HL-60 (cell line): Measurements from ENCODE around the gene RIN3.

Experiments
- GABPA ChIP-seq: IDR thresholded peaks from 2 replicates; pipeline ENCODE4 v1.6.1; 2012; ENCODE audit warnings: low read depth
- POLR2AphosphoS5 ChIP-seq: IDR thresholded peaks from 2 replicates; pipeline ENCODE4 v1.6.1; 2012; ENCODE audit warnings: low read depth
- TF ChIP-seq, protein P1 (sequence below): IDR thresholded peaks from one replicate; pipeline ENCODE4 v1.5.1; 2011; ENCODE audit warnings: low read length, control low read depth, inconsistent platforms; ENCODE audit not compliant: insufficient read depth

DNA sequence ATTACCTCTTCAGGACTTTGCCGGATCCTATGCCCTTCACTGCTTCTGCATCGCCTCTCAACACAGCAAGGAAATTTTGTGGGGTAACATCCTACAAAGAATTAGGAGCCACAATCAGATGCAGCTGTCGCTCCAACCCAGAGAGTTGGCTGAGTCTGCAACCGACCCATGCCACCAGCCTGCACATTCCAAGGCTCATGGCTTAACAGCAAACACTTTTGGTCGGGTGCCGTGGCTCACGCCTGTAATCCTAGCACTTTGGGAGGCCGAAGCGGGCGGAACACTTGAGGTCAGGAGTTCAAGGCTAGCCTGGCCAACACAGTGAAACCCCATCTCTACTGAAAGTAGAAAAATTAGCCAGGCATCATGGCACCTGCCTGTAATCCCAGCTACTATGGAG is 202.6 kb downstream of the RIN3 start:
- TF ChIP-seq, protein P1, sequence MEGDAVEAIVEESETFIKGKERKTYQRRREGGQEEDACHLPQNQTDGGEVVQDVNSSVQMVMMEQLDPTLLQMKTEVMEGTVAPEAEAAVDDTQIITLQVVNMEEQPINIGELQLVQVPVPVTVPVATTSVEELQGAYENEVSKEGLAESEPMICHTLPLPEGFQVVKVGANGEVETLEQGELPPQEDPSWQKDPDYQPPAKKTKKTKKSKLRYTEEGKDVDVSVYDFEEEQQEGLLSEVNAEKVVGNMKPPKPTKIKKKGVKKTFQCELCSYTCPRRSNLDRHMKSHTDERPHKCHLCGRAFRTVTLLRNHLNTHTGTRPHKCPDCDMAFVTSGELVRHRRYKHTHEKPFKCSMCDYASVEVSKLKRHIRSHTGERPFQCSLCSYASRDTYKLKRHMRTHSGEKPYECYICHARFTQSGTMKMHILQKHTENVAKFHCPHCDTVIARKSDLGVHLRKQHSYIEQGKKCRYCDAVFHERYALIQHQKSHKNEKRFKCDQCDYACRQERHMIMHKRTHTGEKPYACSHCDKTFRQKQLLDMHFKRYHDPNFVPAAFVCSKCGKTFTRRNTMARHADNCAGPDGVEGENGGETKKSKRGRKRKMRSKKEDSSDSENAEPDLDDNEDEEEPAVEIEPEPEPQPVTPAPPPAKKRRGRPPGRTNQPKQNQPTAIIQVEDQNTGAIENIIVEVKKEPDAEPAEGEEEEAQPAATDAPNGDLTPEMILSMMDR = no peak
- no peak for TF ChIP-seq GABPA
- TF ChIP-seq POLR2AphosphoS5 = no peak
